Measurements from ENCODE around the gene SIPA1L3. TPM values are rescaled to one million over a fixed set of nuclear protein-coding genes. Genes with fewer than 3 reads are reported as not detected.
A peak's percentile ranks its signal among the peaks of the same experiment; 100 is the strongest.

The SIPA1L3 gene
- total RNA-seq, 3 donors from 2014 or later: 93.6 to 173 (median 144) TPM

DNA sequence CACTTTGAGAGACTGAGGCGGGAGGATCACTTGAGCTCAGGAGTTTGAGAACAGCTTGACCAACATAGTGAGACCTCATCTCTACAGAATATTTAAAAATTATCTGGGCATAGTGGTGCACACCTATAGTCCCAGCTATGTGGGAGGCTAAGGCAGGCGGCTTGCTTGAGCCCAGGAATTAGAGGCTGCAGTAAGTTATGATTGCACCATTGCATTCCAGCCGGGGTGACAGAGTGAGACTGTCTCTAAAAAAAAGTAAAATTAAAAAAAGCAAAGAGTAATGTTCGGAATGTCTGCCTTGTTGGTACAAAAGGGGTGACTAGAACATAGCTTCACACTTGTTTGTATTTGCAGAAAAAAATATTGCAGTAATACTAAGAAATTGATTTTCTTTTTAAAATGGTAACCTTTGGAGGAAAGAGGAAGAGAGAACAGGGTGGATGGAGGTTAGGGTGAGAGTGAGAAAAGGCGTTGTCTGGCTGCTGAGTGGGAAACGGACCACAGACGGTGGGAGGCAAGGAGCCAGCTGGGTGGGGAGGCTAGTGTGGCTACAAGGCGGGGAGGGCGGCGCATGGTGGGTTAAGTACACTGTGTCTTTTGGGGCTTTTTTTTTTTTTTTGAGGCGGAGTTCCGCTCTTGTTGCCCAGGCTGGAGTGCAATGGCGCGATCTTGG is 339.0 kb downstream of the SIPA1L3 start:
- intact Hi-C loops (cut with DNase I, micrococcal nuclease): loop anchor here in 1 of 2 donors (2.0 kb wide), 1 partner anchor 87 kb away; no protein-coding TSS in a partner anchor
- TF ChIP-seq, protein P1, sequence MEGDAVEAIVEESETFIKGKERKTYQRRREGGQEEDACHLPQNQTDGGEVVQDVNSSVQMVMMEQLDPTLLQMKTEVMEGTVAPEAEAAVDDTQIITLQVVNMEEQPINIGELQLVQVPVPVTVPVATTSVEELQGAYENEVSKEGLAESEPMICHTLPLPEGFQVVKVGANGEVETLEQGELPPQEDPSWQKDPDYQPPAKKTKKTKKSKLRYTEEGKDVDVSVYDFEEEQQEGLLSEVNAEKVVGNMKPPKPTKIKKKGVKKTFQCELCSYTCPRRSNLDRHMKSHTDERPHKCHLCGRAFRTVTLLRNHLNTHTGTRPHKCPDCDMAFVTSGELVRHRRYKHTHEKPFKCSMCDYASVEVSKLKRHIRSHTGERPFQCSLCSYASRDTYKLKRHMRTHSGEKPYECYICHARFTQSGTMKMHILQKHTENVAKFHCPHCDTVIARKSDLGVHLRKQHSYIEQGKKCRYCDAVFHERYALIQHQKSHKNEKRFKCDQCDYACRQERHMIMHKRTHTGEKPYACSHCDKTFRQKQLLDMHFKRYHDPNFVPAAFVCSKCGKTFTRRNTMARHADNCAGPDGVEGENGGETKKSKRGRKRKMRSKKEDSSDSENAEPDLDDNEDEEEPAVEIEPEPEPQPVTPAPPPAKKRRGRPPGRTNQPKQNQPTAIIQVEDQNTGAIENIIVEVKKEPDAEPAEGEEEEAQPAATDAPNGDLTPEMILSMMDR (IDR thresholded peaks at IDR 0.05): no peak
- Histone ChIP-seq H3K9me3 (no peaks in the 10 kb centered on the region), H3K36me3 (ENCODE audit: low read depth) (no peaks in the 10 kb centered on the region), H3K4me1 (ENCODE audit: low read depth) (peaks cover 27% of the 10 kb centered on the region), H3K4me3 (no peak overlapping the region)
- ATAC-seq: no peak
- no peak for DNase-seq

- Histone ChIP-seq H3K4me3 (no peak overlapping the region), H3K9me3 (no peaks in the 10 kb centered on the region), H3K4me1 (ENCODE audit: low read depth) (peaks cover 32% of the 10 kb centered on the region), H3K36me3 (ENCODE audit: low read depth) (no peaks in the 10 kb centered on the region)
- TF ChIP-seq, protein P1 (IDR thresholded peaks at IDR 0.05): no peak
- ATAC-seq (no peak), DNase-seq (no peak)
- intact Hi-C loops (cut with DNase I, micrococcal nuclease): no loop called here
Observed at GRCh38 chr19:38247126-38247525, 340.1 kb downstream of the SIPA1L3 start.

GRCh38 chr19:38247734-38248268 is 340.8 kb downstream of the SIPA1L3 start:
- TF ChIP-seq, protein P1 (IDR thresholded peaks at IDR 0.05): no peak
- Histone ChIP-seq H3K4me1 (ENCODE audit: low read depth) (peaks cover 32% of the 10 kb centered on the region), H3K9me3 (no peaks in the 10 kb centered on the region), H3K36me3 (ENCODE audit: low read depth) (no peaks in the 10 kb centered on the region), H3K4me3 (no peak overlapping the region)
- intact Hi-C loops (cut with DNase I, micrococcal nuclease): no loop called here
- ATAC-seq (no peak), DNase-seq (no peak)

GRCh38 chr19:38248421-38248820 is 341.4 kb downstream of the SIPA1L3 start:
- Histone ChIP-seq H3K36me3 (ENCODE audit: low read depth) (no peaks in the 10 kb centered on the region), H3K4me1 (ENCODE audit: low read depth) (peaks cover 32% of the 10 kb centered on the region), H3K4me3 (no peak overlapping the region), H3K9me3 (no peaks in the 10 kb centered on the region)
- ATAC-seq: peak; percentile 10
- DNase-seq: no peak
- TF ChIP-seq, protein P1 (IDR thresholded peaks at IDR 0.05): no peak
- intact Hi-C loops (cut with DNase I, micrococcal nuclease): no loop called here

DNA sequence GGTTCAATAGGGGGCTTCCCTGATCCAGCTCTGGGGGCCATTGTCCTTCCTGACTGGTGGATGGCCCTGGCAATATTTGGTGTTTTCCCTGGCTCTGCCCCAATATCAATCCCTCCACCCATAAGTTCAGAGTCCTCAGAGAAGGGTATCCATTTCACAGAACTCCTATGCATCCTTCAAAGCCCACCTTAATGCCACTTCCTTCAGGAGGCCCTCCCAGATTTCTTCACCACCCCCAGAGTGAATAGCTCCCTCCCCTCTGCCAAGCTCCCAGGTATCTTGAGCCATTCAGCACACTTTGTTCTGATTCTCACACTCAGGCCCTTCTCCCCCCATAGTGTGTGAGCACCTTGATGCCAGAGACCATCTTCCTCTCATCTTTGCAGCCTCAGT is 343.4 kb downstream of the SIPA1L3 start:
- no peak for ATAC-seq
- DNase-seq: no peak
- intact Hi-C loops (cut with DNase I, micrococcal nuclease): no loop called here
- no peaks in the 10 kb centered on the region for H3K9me3 ChIP-seq
- no peaks in the 10 kb centered on the region for H3K36me3 ChIP-seq (ENCODE audit: low read depth)
- TF ChIP-seq, protein P1 (IDR thresholded peaks at IDR 0.05): no peak
- peaks cover 18% of the 10 kb centered on the region for H3K4me1 ChIP-seq (ENCODE audit: low read depth)
- no peak overlapping the region for H3K4me3 ChIP-seq
